Fibroblast of skin of left biceps (primary cell): Measurements from ENCODE around the gene ZFHX3.

ENCODE experiments used
- DNase-seq, 2 experiments: peaks; one replicate each; pipeline ENCODE4 v3.0.0-alpha.2; 2013; ENCODE audit warnings: low read depth in 2 of 2

ZFHX3 gene

GRCh38 chr16:72950669-72951068 is 97.3 kb downstream of the ZFHX3 start:
- DNase-seq: no peak

DNA sequence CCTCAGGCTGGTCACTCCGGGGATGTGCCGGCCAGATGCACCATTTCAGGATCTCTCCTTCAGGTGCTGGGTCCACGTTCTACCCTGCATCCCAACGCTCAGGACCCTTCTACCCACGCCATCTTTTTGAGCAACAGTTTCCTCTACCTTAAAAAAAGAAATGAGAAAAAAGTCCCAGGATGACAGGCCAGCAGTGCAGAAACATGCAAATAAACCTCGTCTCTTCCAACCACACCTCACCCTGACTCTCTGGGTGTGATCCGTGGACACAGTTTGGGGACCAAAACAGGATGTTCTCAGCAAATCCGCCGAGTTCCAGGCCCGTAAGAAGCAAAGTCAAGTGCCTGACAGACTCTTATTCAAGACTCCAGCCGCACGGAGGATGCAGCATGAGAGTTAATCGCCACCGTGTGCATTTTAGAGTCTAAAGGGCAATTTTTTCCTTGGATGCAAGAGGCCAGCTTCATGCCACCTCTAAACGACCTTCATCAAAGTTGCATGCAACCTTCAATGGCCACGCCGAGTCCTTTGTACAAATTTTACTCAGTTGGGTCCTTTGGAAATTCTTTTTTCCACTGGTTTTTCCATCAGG is 99.6 kb downstream of the ZFHX3 start:
- DNase-seq: no peak

DNA sequence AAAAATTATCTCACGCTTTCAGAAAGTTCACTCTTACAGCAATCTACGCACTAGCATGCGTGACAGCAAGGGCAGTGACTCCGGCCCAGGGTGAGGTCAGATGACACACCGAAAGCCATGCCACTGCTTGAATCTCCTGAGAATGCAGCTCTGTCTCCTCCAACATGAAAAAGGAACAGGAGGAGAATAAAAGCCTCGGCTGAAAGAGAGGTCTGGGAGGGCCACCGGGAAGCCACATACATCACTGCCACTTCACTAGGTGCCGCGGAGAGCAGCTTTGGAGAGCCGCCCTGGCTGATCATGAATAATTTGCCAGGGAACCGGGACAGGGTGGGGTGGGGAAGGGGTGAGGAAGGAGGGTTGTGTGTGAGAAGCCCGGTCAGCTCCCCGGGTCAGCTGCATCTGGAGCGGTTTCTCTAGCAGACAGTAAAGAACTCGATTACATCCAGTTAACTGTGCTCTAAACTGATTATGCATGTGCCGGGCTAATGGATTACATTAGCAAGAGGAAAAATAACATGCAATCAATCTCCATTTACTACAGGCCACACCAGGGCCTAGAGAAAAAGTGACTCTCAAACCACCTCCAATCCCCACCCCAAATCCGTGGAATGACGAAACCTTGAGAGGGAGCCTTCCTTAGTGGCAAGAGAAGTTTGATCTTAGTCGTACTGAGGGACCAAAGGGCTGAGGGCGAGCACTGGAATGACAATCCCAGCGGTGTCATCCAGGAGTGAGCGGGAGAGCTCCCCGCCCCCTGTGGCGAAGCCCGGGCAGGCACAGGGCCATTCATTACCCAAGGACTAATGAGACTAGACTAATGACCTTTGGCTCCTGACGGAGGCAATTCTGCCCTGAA is 100.3 kb downstream of the ZFHX3 start:
- DNase-seq: no peak

GRCh38 chr16:72946474-72947194 is 101.3 kb downstream of the ZFHX3 start:
- DNase-seq: no peak

GRCh38 chr16:72946063-72946462 is 101.9 kb downstream of the ZFHX3 start:
- DNase-seq: no peak

DNA sequence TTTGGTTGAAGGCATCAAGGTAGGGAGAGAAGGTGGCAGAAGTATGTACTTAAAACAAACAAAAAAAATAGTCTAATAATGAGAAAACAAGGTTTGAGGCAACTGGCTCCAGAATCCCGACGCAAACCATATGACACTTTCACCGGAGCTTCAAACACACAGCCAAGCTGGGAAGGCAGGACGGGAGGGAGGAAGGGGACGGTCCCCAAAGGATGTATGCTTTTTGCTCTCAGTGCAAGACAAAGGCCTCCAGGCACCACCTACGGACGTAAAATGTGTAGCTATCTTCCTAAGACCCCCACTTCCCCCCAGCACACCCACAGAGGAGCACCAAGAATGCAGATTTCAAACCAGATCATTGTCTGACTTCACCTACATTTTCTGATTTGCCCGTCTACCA is 102.3 kb downstream of the ZFHX3 start:
- DNase-seq: no peak

GRCh38 chr16:72944757-72945485 is 103.0 kb downstream of the ZFHX3 start:
- DNase-seq: no peak

DNA sequence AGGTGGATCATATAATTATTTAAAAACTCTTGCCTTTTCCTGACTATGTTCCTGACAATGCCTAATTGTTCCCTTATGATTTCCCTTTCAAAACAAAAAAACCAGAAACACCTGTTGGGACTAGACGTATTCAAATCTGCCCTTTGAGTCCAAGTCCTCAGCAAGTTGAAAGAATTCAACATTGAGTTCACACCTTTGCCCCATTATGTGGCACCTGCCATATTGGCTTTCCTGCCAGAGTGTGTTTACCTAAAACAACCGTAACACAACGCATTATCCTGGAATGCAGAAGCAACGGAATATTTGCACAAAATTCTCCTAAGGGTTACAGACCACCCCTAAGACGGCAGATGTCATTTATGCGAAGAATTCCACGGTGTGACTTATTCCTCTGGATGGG is 105.9 kb downstream of the ZFHX3 start:
- no peak for DNase-seq

- no peak for DNase-seq
Observed at GRCh38 chr16:72940886-72941285, 107.0 kb downstream of the ZFHX3 start.

DNA sequence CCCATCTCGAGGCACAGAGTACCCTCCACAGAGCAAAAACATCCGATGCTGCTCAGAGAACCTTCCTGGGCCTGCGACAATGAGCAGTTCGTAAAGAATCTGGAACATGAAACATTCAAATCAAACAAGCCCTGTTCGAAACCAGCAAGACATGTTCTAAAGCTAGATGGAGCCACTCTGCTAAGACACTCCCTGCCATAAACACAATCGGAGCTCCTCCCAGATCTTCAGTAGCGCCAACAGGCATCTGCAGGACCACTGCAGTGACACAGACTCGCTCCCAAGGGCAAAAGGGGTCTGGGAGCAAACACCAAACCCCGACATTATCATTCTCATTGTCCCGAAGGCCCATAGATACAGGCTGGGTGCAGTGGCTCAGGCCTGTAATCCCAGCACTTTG is 108.7 kb downstream of the ZFHX3 start:
- DNase-seq: peak in 1 of 2 experiments; percentile 18

- DNase-seq: peak in 1 of 2 experiments; percentile 24
Observed at GRCh38 chr16:72938795-72939164, 109.1 kb downstream of the ZFHX3 start.

- no peak for DNase-seq
Observed at GRCh38 chr16:72937916-72938794, 109.8 kb downstream of the ZFHX3 start.

DNA sequence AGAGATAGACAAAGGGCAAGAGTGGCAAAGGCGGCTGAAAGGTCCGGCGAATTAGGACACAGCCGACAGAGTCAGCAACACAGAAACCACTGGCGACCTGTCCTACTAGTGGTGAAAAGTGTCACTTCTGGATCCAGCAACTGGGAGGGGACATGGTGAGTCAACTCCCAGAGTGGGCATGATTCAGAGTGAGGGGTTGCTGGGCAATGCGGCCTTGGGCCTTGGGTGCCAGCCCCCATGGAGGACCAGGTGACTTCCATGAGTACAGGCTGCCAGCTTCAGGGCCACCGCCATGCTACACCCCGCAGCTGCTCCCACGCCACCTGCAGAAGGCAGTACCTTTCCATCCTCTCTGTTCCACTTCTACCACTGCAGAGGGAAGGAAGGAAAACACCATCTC is 110.6 kb downstream of the ZFHX3 start:
- DNase-seq: no peak

GRCh38 chr16:72936408-72936807 is 111.5 kb downstream of the ZFHX3 start:
- no peak for DNase-seq

DNA sequence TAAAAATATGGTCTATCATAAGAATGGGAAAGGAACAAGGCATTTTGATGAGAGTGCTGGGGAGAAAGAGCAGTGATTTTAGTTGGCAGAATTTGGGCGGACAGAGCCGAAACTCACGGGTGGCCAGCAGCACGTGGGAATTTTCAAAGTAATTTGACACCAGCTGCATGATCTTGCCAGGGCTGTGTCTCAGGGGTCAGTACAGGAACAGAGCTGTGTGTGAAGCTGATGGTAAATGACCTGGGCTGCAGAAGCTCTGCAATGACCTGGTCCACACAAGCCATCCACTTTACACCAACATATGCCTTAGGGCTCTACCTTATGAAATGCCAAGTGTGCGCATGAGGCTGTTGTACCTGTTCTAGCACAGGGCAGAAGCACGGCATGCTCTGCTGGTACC is 112.0 kb downstream of the ZFHX3 start:
- DNase-seq: no peak

- no peak for DNase-seq
Observed at GRCh38 chr16:72934636-72935403, 113.1 kb downstream of the ZFHX3 start.

GRCh38 chr16:72932677-72933335 is 115.1 kb downstream of the ZFHX3 start:
- DNase-seq: no peak

GRCh38 chr16:72932050-72932449 is 115.9 kb downstream of the ZFHX3 start:
- DNase-seq: no peak

DNA sequence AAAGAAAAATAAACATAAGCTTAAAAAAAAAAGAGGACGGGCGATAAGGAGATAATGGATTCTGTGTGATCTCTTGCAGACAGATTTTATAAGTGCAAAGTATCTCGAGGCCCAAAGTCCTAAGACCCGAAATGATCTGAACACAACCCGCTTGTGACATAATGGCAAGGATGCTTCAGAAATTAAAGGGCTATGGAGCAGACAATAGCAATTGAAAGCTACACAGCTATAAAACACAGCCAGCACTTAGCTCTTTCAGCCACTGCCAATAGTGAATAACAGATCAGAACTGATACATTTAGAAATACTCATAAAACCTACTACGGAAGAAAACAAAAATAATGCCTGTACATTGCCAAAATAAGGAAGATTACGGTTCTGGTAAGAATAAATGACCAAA is 117.5 kb downstream of the ZFHX3 start:
- no peak for DNase-seq
